Adrenal gland (tissue), 5 donors: ENCODE results near the gene FGF14.

Experiments
- CTCF ChIP-seq, 6 experiments: fragments of 450-650 bp in 4 of 6; fragments of 200-600 bp in 2 of 6; sonication (generic) in 1 of 6; IDR thresholded peaks; 1 replicate in 5 of 6; 2 replicates in 1 of 6; pipeline versions ENCODE4 v1.5.1 to v1.8.0; 2016 to 2021; ENCODE audit warnings: antibody characterized with exemption in 6 of 6, mild to moderate bottlenecking in 2 of 6, moderate library complexity in 1 of 6
- POLR2A ChIP-seq, 2 donors: fragments of 450-650 bp; IDR thresholded peaks; one replicate each; pipeline ENCODE4 v1.6.1; 2017; ENCODE audit warnings: antibody characterized with exemption in 2 of 2, mild to moderate bottlenecking in 2 of 2, moderate library complexity in 1 of 2
- donor health status: DM: no; HTN: no; CAD: no.

- TF ChIP-seq CTCF (IDR thresholded peaks at IDR 0.05): no peak
- no peak for TF ChIP-seq POLR2A (IDR thresholded peaks at IDR 0.05)
These were observed 21.8 kb downstream of the FGF14 start for GRCh38 chr13:102380012-102380411.
